ENCODE data around the gene OBSCN. TPM values are rescaled to one million over a fixed set of nuclear protein-coding genes. Genes with fewer than 3 reads are reported as not detected.
A peak's percentile ranks its signal among the peaks of the same experiment; 100 is the strongest.

The OBSCN gene
- polyA plus RNA-seq, 6 donors from 2014 or later: 0.78 to 2.5 (median 1.5) TPM

GRCh38 chr1:228275430-228276173, 67.8 kb downstream of the OBSCN start:
- Mint-ChIP-seq H3K4me1 (peaks cover 12 to 28% (median 19%) of the 10 kb centered on the region in 3 donors), H3K27me3 (no peaks in the 10 kb centered on the region), H3K9me3 (no peaks in the 10 kb centered on the region), H3K36me3 (no peaks in the 10 kb centered on the region), H3K27ac (peak overlapping the region in 3 of 6 donors; percentile 61 to 86 (median 80)), H3K4me3 (peak overlapping the region; percentile 81 to 91 (median 85))
- DNase-seq (peak; percentile 74), ATAC-seq (ENCODE audit: low read depth in 2 of 2) (peak; percentile 89 to 92)

GRCh38 chr1:228276174-228276831, 68.5 kb downstream of the OBSCN start:
- ATAC-seq (ENCODE audit: low read depth in 2 of 2) (peak; percentile 5 to 19), DNase-seq (peak; percentile 16)
- peak overlapping the region in 3 of 6 donors; percentile 11 to 80 (median 61) for H3K27ac Mint-ChIP-seq
- no peaks in the 10 kb centered on the region for H3K9me3 Mint-ChIP-seq
- peak overlapping the region; percentile 81 to 91 (median 85) for H3K4me3 Mint-ChIP-seq
- H3K27me3 Mint-ChIP-seq: no peaks in the 10 kb centered on the region
- peaks cover 12 to 28% (median 19%) of the 10 kb centered on the region in 3 donors for H3K4me1 Mint-ChIP-seq
- H3K36me3 Mint-ChIP-seq: no peaks in the 10 kb centered on the region

- Mint-ChIP-seq H3K4me3 (peak overlapping the region in 7 of 8 donors; percentile 81 to 91 (median 86)), H3K4me1 (peaks cover 12 to 28% (median 19%) of the 10 kb centered on the region in 3 donors), H3K9me3 (no peaks in the 10 kb centered on the region), H3K27ac (no peak overlapping the region), H3K36me3 (peaks cover 0 to 6% of the 10 kb centered on the region in 2 donors), H3K27me3 (no peaks in the 10 kb centered on the region)
- DNase-seq: no peak
- no peak for ATAC-seq (ENCODE audit: low read depth in 2 of 2)
Observed at GRCh38 chr1:228276901-228277490, 69.2 kb downstream of the OBSCN start.

- H3K27ac Mint-ChIP-seq: peak overlapping the region in 1 of 6 donors; percentile 83
Observed at GRCh38 chr1:228277491-228278431, 69.9 kb downstream of the OBSCN start.

GRCh38 chr1:228278432-228278941, 70.6 kb downstream of the OBSCN start:
- Mint-ChIP-seq H3K27me3 (no peaks in the 10 kb centered on the region), H3K36me3 (peaks cover 0 to 6% of the 10 kb centered on the region in 2 donors), H3K27ac (no peak overlapping the region), H3K4me3 (no peak overlapping the region), H3K9me3 (no peaks in the 10 kb centered on the region), H3K4me1 (peaks cover 9 to 20% (median 16%) of the 10 kb centered on the region in 3 donors)
- DNase-seq: no peak
- no peak for ATAC-seq (ENCODE audit: low read depth in 2 of 2)

More at GRCh38 chr1:228277491-228278431, 69.9 kb downstream of the OBSCN start:
- H3K9me3 Mint-ChIP-seq: no peaks in the 10 kb centered on the region
- H3K4me3 Mint-ChIP-seq: peak overlapping the region in 2 of 8 donors; percentile 36 to 37
- DNase-seq (no peak), ATAC-seq (ENCODE audit: low read depth in 2 of 2) (no peak)
- peaks cover 9 to 27% (median 19%) of the 10 kb centered on the region in 3 donors for H3K4me1 Mint-ChIP-seq
- peaks cover 0 to 6% of the 10 kb centered on the region in 2 donors for H3K36me3 Mint-ChIP-seq
- no peaks in the 10 kb centered on the region for H3K27me3 Mint-ChIP-seq

- no peak for DNase-seq
- Mint-ChIP-seq H3K27me3 (no peaks in the 10 kb centered on the region), H3K36me3 (peaks cover 0 to 6% of the 10 kb centered on the region in 2 donors), H3K27ac (no peak overlapping the region), H3K4me1 (peaks cover 9 to 17% (median 16%) of the 10 kb centered on the region in 3 donors), H3K4me3 (peak overlapping the region in 3 of 8 donors; percentile 24 to 40 (median 29)), H3K9me3 (no peaks in the 10 kb centered on the region)
- ATAC-seq (ENCODE audit: low read depth in 2 of 2): no peak
Observed at GRCh38 chr1:228279011-228279721, 71.3 kb downstream of the OBSCN start.

- Mint-ChIP-seq H3K4me3 (peak overlapping the region in 1 of 8 donors; percentile 24), H3K4me1 (peaks cover 5 to 12% (median 11%) of the 10 kb centered on the region in 3 donors), H3K9me3 (no peaks in the 10 kb centered on the region), H3K27me3 (no peaks in the 10 kb centered on the region), H3K36me3 (peaks cover 0 to 6% of the 10 kb centered on the region in 2 donors), H3K27ac (no peak overlapping the region)
- no peak for ATAC-seq (ENCODE audit: low read depth in 2 of 2)
- no peak for DNase-seq
Observed at GRCh38 chr1:228279722-228280105, 71.9 kb downstream of the OBSCN start.

GRCh38 chr1:228280106-228280901, 72.5 kb downstream of the OBSCN start:
- H3K27ac Mint-ChIP-seq: no peak overlapping the region

GRCh38 chr1:228280961-228281591, 73.2 kb downstream of the OBSCN start:
- Mint-ChIP-seq H3K27me3 (no peaks in the 10 kb centered on the region), H3K4me1 (peaks cover 0 to under 1% (median 0%) of the 10 kb centered on the region in 3 donors), H3K36me3 (peaks cover 0 to 6% of the 10 kb centered on the region in 2 donors), H3K4me3 (peak overlapping the region in 1 of 8 donors; percentile 2), H3K9me3 (no peaks in the 10 kb centered on the region), H3K27ac (no peak overlapping the region)
- DNase-seq (no peak), ATAC-seq (ENCODE audit: low read depth in 2 of 2) (no peak)

More at GRCh38 chr1:228280106-228280901, 72.5 kb downstream of the OBSCN start:
- H3K9me3 Mint-ChIP-seq: no peaks in the 10 kb centered on the region
- H3K27me3 Mint-ChIP-seq: no peaks in the 10 kb centered on the region
- H3K36me3 Mint-ChIP-seq: peaks cover 0 to 6% of the 10 kb centered on the region in 2 donors
- H3K4me1 Mint-ChIP-seq: peaks cover 0 to 6% (median 5%) of the 10 kb centered on the region in 3 donors
- no peak for DNase-seq
- no peak overlapping the region for H3K4me3 Mint-ChIP-seq
- ATAC-seq (ENCODE audit: low read depth in 2 of 2): no peak

- DNase-seq (no peak), ATAC-seq (ENCODE audit: low read depth in 2 of 2) (no peak)
- H3K4me1 Mint-ChIP-seq: no peaks in the 10 kb centered on the region
- peak overlapping the region in 1 of 8 donors; percentile 2 for H3K4me3 Mint-ChIP-seq
- peak overlapping the region in 1 of 6 donors; percentile 42 for H3K27ac Mint-ChIP-seq
- H3K36me3 Mint-ChIP-seq: peaks cover 0 to 6% of the 10 kb centered on the region in 2 donors
- no peaks in the 10 kb centered on the region for H3K27me3 Mint-ChIP-seq
- no peaks in the 10 kb centered on the region for H3K9me3 Mint-ChIP-seq
Observed at GRCh38 chr1:228281631-228282328, 73.9 kb downstream of the OBSCN start.
